HepG2 (cell line): Measurements from ENCODE around the gene CRHR1. TPM values are rescaled to one million over a fixed set of nuclear protein-coding genes. Genes with fewer than 3 reads are reported as not detected.

ENCODE experiments used
- ATAC-seq: fragments of 200-7000 bp; cut with Tn5 transposase; 3 replicates; pipeline ENCODE4 v1.9.1; 2020; ENCODE audit warnings: mild to moderate bottlenecking, moderate library complexity
- BruUV-seq: library from RNA; stranded (reverse); fragments of 400-500 nt; replicated peaks from 2 replicates; lab custom pipeline; 2021; lab: Mats Ljungman, UMichigan
- CTCF ChIA-PET: fragments of 300-600 bp; formaldehyde crosslinking; extraction: SDS; loops from one replicate; lab custom pipeline; 2021; ENCODE audit warnings: low total read pairs, inconsistent platforms, low intra/inter-chr PET ratio; lab: Yijun Ruan, JAX
- POLR2A ChIA-PET: fragments of 350-600 bp; sonication (Branson Sonifier 250); formaldehyde crosslinking; loops from one replicate; lab custom pipeline; 2020; ENCODE audit warnings: antibody characterized with exemption, inconsistent platforms; lab: Yijun Ruan, JAX
- DNase-seq: peaks from one replicate; pipeline ENCODE4 v3.0.0-alpha.2; 2015; ENCODE audit warnings: low spot score
- FAIRE-seq: peaks from 3 replicates; lab custom pipeline; 2011; peaks lifted over from hg19 to GRCh38; lab: Jason Lieb, UNC
- H2AFZ ChIP-seq: one replicate; pipeline ENCODE4 v1.6.1; 2011; ENCODE audit warnings: low read length, inconsistent platforms
- H3K27ac ChIP-seq: fragments of 300-600 bp; 3 replicates; pipeline ENCODE4 v1.8.0; 2011; ENCODE audit warnings: mixed run types, mild to moderate bottlenecking, mixed read lengths, low read length, inconsistent platforms; ENCODE audit not compliant: insufficient read depth; ENCODE audit errors: extremely low read length
- H3K27me3 ChIP-seq, 2 experiments: fragments of 200-600 bp in 1 of 2; 2 replicates in 1 of 2; 3 replicates in 1 of 2; pipeline versions ENCODE4 v1.6.0 to v1.8.0; 2011; ENCODE audit warnings: low read length in 2 of 2, mild to moderate bottlenecking in 2 of 2, moderate library complexity in 2 of 2, inconsistent platforms in 1 of 2; ENCODE audit not compliant: insufficient read depth in 2 of 2, control insufficient read depth in 1 of 2
- H3K36me3 ChIP-seq, 2 experiments: fragments of 200-600 bp in 1 of 2; replicated peaks in 1 of 2; 2 replicates in 1 of 2; 3 replicates in 1 of 2; pipeline versions ENCODE4 v1.5.1 to v1.8.0; 2011; ENCODE audit warnings: low read length in 2 of 2, inconsistent platforms in 1 of 2; ENCODE audit not compliant: insufficient read depth in 2 of 2, control insufficient read depth in 1 of 2
- H3K4me1 ChIP-seq: 2 replicates; pipeline ENCODE4 v1.5.1; 2012; ENCODE audit warnings: low read length, inconsistent platforms; ENCODE audit not compliant: insufficient read depth
- H3K4me2 ChIP-seq: 2 replicates; pipeline ENCODE4 v1.6.0; 2011; ENCODE audit warnings: low read depth, low read length, inconsistent platforms
- H3K4me3 ChIP-seq, 3 experiments: fragments of 200-600 bp in 1 of 3; sonication (generic), shearing (Covaris generic) in 1 of 3; replicated peaks in 1 of 3; 2 replicates each; pipeline ENCODE4 v1.5.1; 2011 to 2016; ENCODE audit warnings: low read length in 3 of 3, inconsistent platforms in 2 of 3, low read depth in 2 of 3, mild to moderate bottlenecking in 2 of 3, control low read depth in 1 of 3, mixed read lengths in 1 of 3; ENCODE audit not compliant: insufficient read depth in 1 of 3
- H3K79me2 ChIP-seq: one replicate; pipeline ENCODE4 v1.6.1; 2011; ENCODE audit warnings: low read length, inconsistent platforms; ENCODE audit not compliant: insufficient read depth
- H3K9ac ChIP-seq: 2 replicates; pipeline ENCODE4 v1.6.0; 2011; ENCODE audit warnings: mild to moderate bottlenecking, low read depth, low read length, inconsistent platforms; ENCODE audit not compliant: insufficient read depth
- H3K9me3 ChIP-seq: 2 replicates; pipeline ENCODE4 v1.5.1; 2012; ENCODE audit warnings: mild to moderate bottlenecking, low read length
- H4K20me1 ChIP-seq: 2 replicates; pipeline ENCODE4 v1.6.0; 2011; ENCODE audit warnings: inconsistent platforms, mild to moderate bottlenecking, low read length, moderate library complexity; ENCODE audit not compliant: insufficient read depth
- AGO2 ChIP-seq: fragments of 200-400 bp; formaldehyde crosslinking; optimal IDR thresholded peaks from 2 replicates; pipeline ENCODE3; 2017; ENCODE audit warnings: mild to moderate bottlenecking, low read depth, low read length, moderate library complexity
- EED ChIP-seq: sonication (generic); formaldehyde crosslinking; IDR thresholded peaks from 2 replicates; pipeline ENCODE4 v1.5.0; 2020; ENCODE audit warnings: mild to moderate bottlenecking, missing genetic modification reagents
- EZH2 ChIP-seq: conservative IDR thresholded peaks from 2 replicates; pipeline ENCODE4 v1.6.1; 2012; ENCODE audit warnings: mild to moderate bottlenecking, low read depth, low read length, moderate library complexity
- GTF3A ChIP-seq: sonication (generic); formaldehyde crosslinking; conservative IDR thresholded peaks from 2 replicates; pipeline ENCODE4 v1.4.0; 2020; ENCODE audit warnings: mild to moderate bottlenecking, missing genetic modification reagents
- HIVEP1 ChIP-seq: sonication (generic); formaldehyde crosslinking; IDR thresholded peaks from 2 replicates; pipeline ENCODE4 v1.4.0; 2020; ENCODE audit warnings: mild to moderate bottlenecking, missing genetic modification reagents
- HMG20B ChIP-seq: conservative IDR thresholded peaks from 2 replicates; pipeline ENCODE4 v1.6.1; 2016; ENCODE audit warnings: missing genetic modification reagents, missing compliant biosample characterization
- HNRNPK ChIP-seq: fragments of 200-400 bp; formaldehyde crosslinking; IDR thresholded peaks from 2 replicates; pipeline ENCODE4 v1.6.1; 2018; ENCODE audit warnings: low read length, low read depth, moderate library complexity, mild to moderate bottlenecking; ENCODE audit not compliant: poor library complexity, severe bottlenecking
- HNRNPLL ChIP-seq: fragments of 200-400 bp; formaldehyde crosslinking; IDR thresholded peaks from 2 replicates; pipeline ENCODE4 v1.6.1; 2017; ENCODE audit warnings: mild to moderate bottlenecking, low read depth, low read length; ENCODE audit not compliant: poor library complexity, severe bottlenecking
- HOXA3 ChIP-seq: sonication (generic); formaldehyde crosslinking; IDR thresholded peaks from 2 replicates; pipeline ENCODE4 v1.5.0; 2020; ENCODE audit warnings: missing genetic modification reagents
- KDM5B ChIP-seq: sonication (generic); formaldehyde crosslinking; IDR thresholded peaks from 2 replicates; pipeline ENCODE4 v1.4.0; 2020; ENCODE audit warnings: missing genetic modification reagents, mild to moderate bottlenecking, borderline replicate concordance
- MTF2 ChIP-seq: sonication (generic); formaldehyde crosslinking; IDR thresholded peaks from 2 replicates; pipeline ENCODE4 v1.5.0; 2020; ENCODE audit warnings: missing genetic modification reagents, borderline replicate concordance
- PCBP1 ChIP-seq: fragments of 200-400 bp; formaldehyde crosslinking; IDR thresholded peaks from 2 replicates; pipeline ENCODE4 v1.6.1; 2017; ENCODE audit warnings: mild to moderate bottlenecking, low read depth, low read length, borderline replicate concordance
- RBM39 ChIP-seq: fragments of 200-400 bp; formaldehyde crosslinking; IDR thresholded peaks from one replicate; pipeline ENCODE4 v1.6.1; 2018; ENCODE audit warnings: antibody characterized with exemption, mild to moderate bottlenecking, low read depth, low read length; ENCODE audit not compliant: poor library complexity, severe bottlenecking
- SP2 ChIP-seq: sonication (generic); formaldehyde crosslinking; IDR thresholded peaks from 2 replicates; pipeline ENCODE4 v1.5.1; 2020; ENCODE audit warnings: mild to moderate bottlenecking, missing genetic modification reagents
- TGIF2 ChIP-seq: IDR thresholded peaks from 2 replicates; pipeline ENCODE4 v1.6.1; 2016; ENCODE audit warnings: control low read depth, missing compliant biosample characterization
- XRCC5 ChIP-seq: fragments of 200-400 bp; formaldehyde crosslinking; optimal IDR thresholded peaks from 2 replicates; pipeline ENCODE3; 2017; ENCODE audit warnings: mild to moderate bottlenecking, low read length
- YY1 ChIP-seq: IDR thresholded peaks from 2 replicates; pipeline ENCODE4 v1.6.1; 2011; ENCODE audit warnings: low read length, low read depth, moderate library complexity, mild to moderate bottlenecking; ENCODE audit not compliant: insufficient read depth, insufficient replicate concordance
- ZNF121 ChIP-seq: sonication (generic); formaldehyde crosslinking; IDR thresholded peaks from 2 replicates; pipeline ENCODE4 v1.5.0; 2020; ENCODE audit warnings: mild to moderate bottlenecking, missing genetic modification reagents
- ZNF143 ChIP-seq: sonication (generic); formaldehyde crosslinking; IDR thresholded peaks from 2 replicates; pipeline ENCODE4 v1.4.0; 2020; ENCODE audit warnings: missing genetic modification reagents
- ZNF180 ChIP-seq: sonication (generic); formaldehyde crosslinking; IDR thresholded peaks from 2 replicates; pipeline ENCODE4 v1.4.0; 2020; ENCODE audit warnings: low read depth, missing genetic modification reagents, borderline replicate concordance
- ZNF260 ChIP-seq: sonication (generic); formaldehyde crosslinking; IDR thresholded peaks from 2 replicates; pipeline ENCODE4 v1.4.0; 2020; ENCODE audit warnings: missing genetic modification reagents, low read depth, mild to moderate bottlenecking, borderline replicate concordance
- ZNF501 ChIP-seq: sonication (generic); formaldehyde crosslinking; IDR thresholded peaks from 2 replicates; pipeline ENCODE4 v1.5.1; 2020; ENCODE audit warnings: mild to moderate bottlenecking, moderate library complexity, missing genetic modification reagents
- ZNF564 ChIP-seq: sonication (generic); formaldehyde crosslinking; IDR thresholded peaks from 2 replicates; pipeline ENCODE4 v1.8.1; 2023; ENCODE audit warnings: mild to moderate bottlenecking, missing genetic modification reagents
- ZNF788 ChIP-seq: sonication (generic); formaldehyde crosslinking; IDR thresholded peaks from 2 replicates; pipeline ENCODE4 v1.5.0; 2020; ENCODE audit warnings: mild to moderate bottlenecking, missing genetic modification reagents, borderline replicate concordance
- WGBS: methylation state at CpG from one replicate; pipeline ENCODE4 v1.1.6; 2017; ENCODE audit warnings: low lambda C conversion rate; 5-methylcytosine and 5-hydroxymethylcytosine counted together
- in situ Hi-C: cut with HindIII; loops from 2 replicates; pipeline ENCODE4 v1.10.0; 2017; ENCODE audit warnings: low pct_unique_long_range_greater_than_20kb; ENCODE audit not compliant: extremely low pct_ligation_motif_present
- intact Hi-C: fragments of 100-400 bp; cut with micrococcal nuclease; formaldehyde crosslinking; loops from one replicate; pipeline ENCODE4 v1.10.0; 2022; ENCODE audit not compliant: unreplicated experiment
- polyA plus RNA-seq, 8 experiments: library from polyadenylated mRNA; depleted of rRNA in 3 of 8; stranded (reverse) in 7 of 8; unstranded in 1 of 8; fragments of >200 nt; fragmentation: Illumina TruSeq in 4 of 8; extraction: Trizol in 4 of 8; gene quantifications; 2 replicates each; pipeline versions ENCODE4 v1.2.1 to v1.2.3, GENCODE V29; 2011 to 2016; ENCODE audit warnings: low read depth in 4 of 8, missing spikeins in 1 of 8, mixed read lengths in 1 of 8; ENCODE audit not compliant: insufficient read depth in 1 of 8
- total RNA-seq, 5 experiments: library from RNA; depleted of rRNA; stranded (reverse); fragments of >200 nt; fragmentation: Illumina TruSeq; extraction: Trizol; gene quantifications; 2 replicates each; pipeline ENCODE4 v1.2.3, GENCODE V29; 2016; ENCODE audit warnings: low read depth in 1 of 5

Gene CRHR1
- total and polyA plus RNA-seq, 2 of the 13 experiments (the other 11 are each of a cell fraction or from before 2014, with no cell fraction given), result not detected

DNA sequence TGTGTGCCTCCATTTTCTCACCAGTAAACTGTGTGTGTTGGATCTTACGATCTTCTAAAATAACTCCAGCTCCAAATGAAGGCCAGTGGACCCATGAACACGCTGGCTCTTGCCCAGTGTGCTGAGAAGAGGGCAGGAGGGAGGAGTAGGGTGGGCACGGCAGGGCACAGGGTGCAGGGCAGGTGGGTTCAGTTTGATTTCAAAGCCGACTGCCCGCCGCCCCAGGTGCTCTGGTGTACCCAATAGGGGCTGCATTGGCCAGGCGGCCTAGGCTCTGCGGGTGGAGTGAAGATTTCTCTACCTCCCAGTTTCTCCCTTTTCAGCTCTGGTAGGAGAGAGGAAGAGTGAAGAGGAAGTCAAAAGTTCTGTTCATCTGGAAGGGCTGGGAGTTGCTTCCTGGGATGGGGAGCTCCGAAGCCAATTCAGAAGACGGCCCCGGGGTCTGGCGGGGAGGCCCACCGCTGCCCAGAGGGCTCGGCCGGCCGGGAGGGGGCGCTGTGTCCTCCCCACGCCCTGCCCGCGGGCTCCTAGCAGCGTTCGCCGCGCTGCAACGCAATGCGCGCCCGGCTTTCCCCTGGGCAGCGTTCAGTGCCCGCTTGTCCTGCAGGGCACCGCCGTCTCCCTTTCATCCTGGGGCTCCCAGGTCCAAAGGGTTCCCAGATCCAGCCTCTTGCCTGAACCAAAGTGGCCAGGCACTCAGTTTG is 1.1 kb upstream of the CRHR1 start (continued):
- TF ChIP-seq TGIF2 (CRISPR knock-in tag), result no peak
- no peak for TF ChIP-seq ZNF143 (CRISPR knock-in tag)
- TF ChIP-seq ZNF121 (CRISPR knock-in tag), result no peak
- TF ChIP-seq EED, result peak; percentile 40; the same call in 1 of the 2 replicates
- TF ChIP-seq ZNF501, result 0 out of 2 replicates have a peak, but pooled peaks have one; percentile 8
- no peak for TF ChIP-seq ZNF180 (CRISPR knock-in tag)
- TF ChIP-seq ZNF788 (CRISPR knock-in tag), result peak; percentile 48; the same call in 1 of the 2 replicates
- TF ChIP-seq AGO2, result no peak
- TF ChIP-seq HOXA3, result 0 out of 2 replicates have a peak, but pooled peaks have one; percentile 18
- no peak for TF ChIP-seq HMG20B (CRISPR knock-in tag)
- no peak for TF ChIP-seq RBM39
- TF ChIP-seq SP2 (CRISPR knock-in tag), result no peak
- no peak for TF ChIP-seq ZNF260 (CRISPR knock-in tag)

DNA sequence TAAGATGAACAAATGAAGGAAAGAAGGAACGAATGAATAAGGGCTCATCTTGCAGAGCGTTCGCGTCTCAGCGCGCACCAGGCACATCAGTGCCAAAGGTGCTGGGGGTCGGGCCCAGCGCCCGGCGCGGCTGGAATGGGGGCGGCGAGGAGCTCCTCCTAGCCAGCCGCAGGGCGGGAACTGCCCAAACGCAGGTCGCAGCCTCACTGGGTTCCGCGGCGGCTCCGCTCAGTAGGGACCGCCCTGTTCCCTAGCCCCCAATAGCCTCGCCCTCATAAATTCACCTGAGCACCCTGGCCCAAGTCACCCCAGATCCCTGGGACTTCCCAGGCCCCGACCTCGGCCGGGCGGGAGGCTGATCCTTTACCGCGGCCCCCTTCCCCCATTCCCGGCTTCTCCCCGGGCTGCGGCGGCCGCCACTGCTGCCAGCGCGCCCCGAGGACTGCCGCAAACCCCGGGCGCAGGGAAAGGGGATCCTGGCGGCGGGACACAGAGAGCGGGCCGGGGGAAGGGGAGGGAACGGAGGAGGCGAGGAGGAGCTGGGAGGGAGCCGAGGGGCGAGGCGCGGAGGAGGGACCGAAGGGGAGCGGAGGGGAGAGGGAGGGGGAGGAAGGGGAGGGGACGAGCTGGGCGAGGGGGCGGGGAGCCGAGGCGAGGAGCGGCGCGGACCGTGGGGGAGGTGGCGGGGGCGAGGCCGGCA is 377 bp upstream of the CRHR1 start:
- Histone ChIP-seq H4K20me1 (peaks cover 6% of the 10 kb centered on the region; the same call in 1 of the 2 replicates), H3K9me3 (no peaks in the 10 kb centered on the region), H3K36me3 (no peaks in the 10 kb centered on the region), H3K27ac (no peak overlapping the region), H3K27me3 (peaks cover 34 to 80% of the 10 kb centered on the region in 2 experiments), H3K79me2 (no peaks in the 10 kb centered on the region), H3K4me1 (peaks cover 15% of the 10 kb centered on the region; the same call in 1 of the 2 replicates), H3K4me3 (peak overlapping the region; percentile 14 to 60 (median 31); a peak in 2 of 6 replicates), H3K9ac (no peak overlapping the region), H2AFZ (no peak overlapping the region), H3K4me2 (peak overlapping the region; percentile 46; the same call in 1 of the 2 replicates)
- ChIA-PET POLR2A (no interaction called here), CTCF (no interaction called here)
- in situ Hi-C loops (no loop called here), intact Hi-C loops (no loop called here)
- TF ChIP-seq HNRNPK, result peak; percentile 87
- TF ChIP-seq EZH2, result peak; percentile 88
- peak; percentile 24; the same call in 1 of the 2 replicates for TF ChIP-seq HIVEP1 (CRISPR knock-in tag)
- TF ChIP-seq KDM5B (CRISPR knock-in tag), result 0 out of 2 replicates have a peak, but pooled peaks have one; percentile 29
- peak; percentile 12 for TF ChIP-seq HNRNPLL
- 0 out of 2 replicates have a peak, but pooled peaks have one; percentile 13 for TF ChIP-seq ZNF564 (CRISPR knock-in tag)
- no peak for TF ChIP-seq HMG20B (CRISPR knock-in tag)
- TF ChIP-seq MTF2 (CRISPR knock-in tag), result peak; percentile 75; the same call in 1 of the 2 replicates
- TF ChIP-seq YY1, result peak; percentile 12
- TF ChIP-seq PCBP1, result no peak
- 0 out of 2 replicates have a peak, but pooled peaks have one; percentile 5 for TF ChIP-seq ZNF501
- TF ChIP-seq GTF3A (CRISPR knock-in tag), result no peak
- TF ChIP-seq XRCC5, result peak; percentile 42
- no peak for FAIRE-seq
- DNase-seq, result no peak
- 9% methylated on average over 44 of the region's 64 CpGs for WGBS
- no TSS peak for BruUV-seq
- no peak; the same call in 2 of the 3 replicates for ATAC-seq
